ENCODE data around the gene COL11A2.
A peak's percentile ranks its signal among the peaks of the same experiment; 100 is the strongest.

Gene COL11A2

GRCh38 chr6:33208091-33208967 is 16.1 kb upstream of the COL11A2 start, which contains the start of gene RING1:
Gene RING1 (plus strand): TSS chr6:33208500. CDS start chr6:33208823, 323 bp downstream.
- TF ChIP-seq ESRRG (CRISPR knock-in tag; IDR thresholded peaks at IDR 0.05) (no peak), POU6F1 (CRISPR knock-in tag; IDR thresholded peaks at IDR 0.05; ENCODE audit: borderline replicate concordance, low read depth) (no peak), ISL1 (CRISPR knock-in tag; IDR thresholded peaks at IDR 0.05) (no peak), ZFP3 (CRISPR knock-in tag; IDR thresholded peaks at IDR 0.05) (0 out of 2 replicates have a peak, but pooled peaks have one; percentile 42), GLIS3 (CRISPR knock-in tag; IDR thresholded peaks at IDR 0.05) (0 out of 2 replicates have a peak, but pooled peaks have one; percentile 64), TSHZ2 (CRISPR knock-in tag; IDR thresholded peaks at IDR 0.05) (peak; percentile 34; the same call in 1 of the 2 replicates), CREB5 (CRISPR knock-in tag; IDR thresholded peaks at IDR 0.05; ENCODE audit: low read depth) (no peak), TCF4 (CRISPR knock-in tag; IDR thresholded peaks at IDR 0.05; ENCODE audit: borderline replicate concordance) (no peak), PATZ1 (CRISPR knock-in tag; IDR thresholded peaks at IDR 0.05; ENCODE audit: borderline replicate concordance) (no peak), ZFP30 (CRISPR knock-in tag; IDR thresholded peaks at IDR 0.05) (no peak), ZNF8 (CRISPR knock-in tag; IDR thresholded peaks at IDR 0.05) (no peak)
- peak; percentile 50 for ATAC-seq

- ATAC-seq = peak; percentile 56
- TF ChIP-seq OSR1 (CRISPR knock-in tag; IDR thresholded peaks at IDR 0.05) (no peak), TOX (CRISPR knock-in tag; IDR thresholded peaks at IDR 0.05; ENCODE audit: borderline replicate concordance) (no peak), POU6F1 (CRISPR knock-in tag; IDR thresholded peaks at IDR 0.05; ENCODE audit: borderline replicate concordance, low read depth) (no peak), CREB5 (CRISPR knock-in tag; IDR thresholded peaks at IDR 0.05; ENCODE audit: low read depth) (no peak), ZFP30 (CRISPR knock-in tag; IDR thresholded peaks at IDR 0.05) (no peak), ARNTL (CRISPR knock-in tag; IDR thresholded peaks at IDR 0.05; ENCODE audit: borderline replicate concordance, low read depth) (no peak), PATZ1 (CRISPR knock-in tag; IDR thresholded peaks at IDR 0.05; ENCODE audit: borderline replicate concordance) (no peak), SNAI2 (CRISPR knock-in tag; IDR thresholded peaks at IDR 0.05) (no peak), GLIS3 (CRISPR knock-in tag; IDR thresholded peaks at IDR 0.05) (no peak), TCF4 (CRISPR knock-in tag; IDR thresholded peaks at IDR 0.05; ENCODE audit: borderline replicate concordance) (no peak)
Measured at GRCh38 chr6:33207552-33208090, 15.4 kb upstream of the COL11A2 start.

All from SK-N-SH treated with all-trans-retinoic acid at 6 μM for 48 hours (cell line).